ENCODE results near the gene GNAI2. TPM values are rescaled to one million over a fixed set of nuclear protein-coding genes. Genes with fewer than 3 reads are reported as not detected.
A peak's percentile ranks its signal among the peaks of the same experiment; 100 is the strongest.
"Not testable (repeated sequence)": the region's sequence is repeated elsewhere in the genome, so short reads cannot be mapped to it uniquely, and the experiment has no call there.

Gene GNAI2
- total RNA-seq, 1 experiment from 2014 or later = 297 TPM

- peak; percentile 78 for DNase-seq (ENCODE audit: low read depth)
These were observed 28.5 kb downstream of the GNAI2 start for GRCh38 chr3:50264383-50264963.

GRCh38 chr3:50264964-50265485 is 29.0 kb downstream of the GNAI2 start:
- DNase-seq (ENCODE audit: low read depth) = no peak

GRCh38 chr3:50265571-50265970 is 29.6 kb downstream of the GNAI2 start:
- DNase-seq (ENCODE audit: low read depth) = no peak

GRCh38 chr3:50266017-50266416 is 30.0 kb downstream of the GNAI2 start:
- DNase-seq (ENCODE audit: low read depth) = no peak

DNA sequence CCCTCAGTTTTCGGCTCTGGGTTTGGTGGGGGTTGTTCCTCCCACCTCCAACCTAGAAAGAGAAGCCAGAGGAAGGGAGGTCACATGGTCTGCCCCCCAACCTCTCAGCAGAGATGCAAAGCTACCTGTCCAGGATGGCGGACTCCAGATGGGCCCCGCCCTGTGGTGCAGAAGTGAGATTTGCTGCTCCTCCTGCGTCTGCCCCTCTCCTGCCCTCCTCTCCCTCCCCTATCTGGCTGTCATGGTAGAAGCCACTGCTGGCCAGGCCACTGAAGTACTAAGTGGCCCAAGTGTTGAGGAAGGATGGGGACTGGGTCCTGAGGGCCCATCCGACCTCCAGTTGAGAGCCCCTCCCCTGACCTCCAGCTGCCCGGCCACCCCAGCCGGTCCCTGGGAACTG is 30.8 kb downstream of the GNAI2 start:
- no peak for DNase-seq (ENCODE audit: low read depth)

- no peak for DNase-seq (ENCODE audit: low read depth)
These were observed 31.4 kb downstream of the GNAI2 start for GRCh38 chr3:50267280-50267913.

- no peak for DNase-seq (ENCODE audit: low read depth)
These were observed 32.3 kb downstream of the GNAI2 start for GRCh38 chr3:50268276-50268675.

GRCh38 chr3:50268703-50269451 is 32.9 kb downstream of the GNAI2 start, which contains the start of gene SEMA3B:
Gene SEMA3B, plus strand, starts transcription at chr3:50269147. Its CDS starts 94 bp downstream, at chr3:50269241.
- no peak for DNase-seq (ENCODE audit: low read depth)

GRCh38 chr3:50269460-50269859 is 33.5 kb downstream of the GNAI2 start:
- DNase-seq (ENCODE audit: low read depth) = no peak

- peak; percentile 51 for DNase-seq (ENCODE audit: low read depth)
These were observed 34.0 kb downstream of the GNAI2 start for GRCh38 chr3:50269977-50270413.

DNA sequence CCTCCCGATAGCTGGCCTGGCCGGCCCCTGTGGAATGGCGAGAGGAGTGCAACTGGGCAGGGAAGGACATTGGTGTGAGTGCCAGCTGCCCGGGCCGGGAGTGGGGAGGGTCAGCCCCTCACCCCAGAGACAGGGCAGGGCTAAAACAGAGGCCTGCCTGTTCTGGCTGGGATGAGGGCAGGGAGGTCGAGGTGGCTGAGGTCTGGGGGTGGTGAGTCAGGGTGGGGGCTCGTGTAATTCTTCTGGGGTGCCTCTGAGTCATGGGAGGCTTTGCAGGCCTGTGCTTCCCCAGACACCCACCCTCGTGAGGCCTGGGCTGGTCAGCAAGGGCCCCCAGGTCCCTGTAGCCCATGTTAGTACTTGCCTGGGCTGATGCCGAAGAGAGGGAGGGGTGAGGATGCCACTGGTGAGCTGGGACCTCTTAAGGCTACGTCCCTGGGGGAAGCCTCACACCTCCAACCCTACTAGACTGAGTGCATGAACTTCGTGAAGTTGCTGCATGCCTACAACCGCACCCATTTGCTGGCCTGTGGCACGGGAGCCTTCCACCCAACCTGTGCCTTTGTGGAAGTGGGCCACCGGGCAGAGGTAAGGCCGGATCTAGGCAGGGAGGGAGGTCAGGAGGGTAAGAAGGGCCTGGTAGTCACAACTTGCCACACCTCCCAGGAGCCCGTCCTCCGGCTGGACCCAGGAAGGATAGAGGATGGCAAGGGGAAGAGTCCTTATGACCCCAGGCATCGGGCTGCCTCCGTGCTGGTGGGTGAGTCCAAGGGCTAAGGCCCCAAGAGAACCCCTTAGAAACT is 34.6 kb downstream of the GNAI2 start:
- peak; percentile 46 for DNase-seq (ENCODE audit: low read depth)

GRCh38 chr3:50271314-50271936 is 35.4 kb downstream of the GNAI2 start:
- no peak for DNase-seq (ENCODE audit: low read depth)

GRCh38 chr3:50272538-50272910 is 36.5 kb downstream of the GNAI2 start:
- DNase-seq (ENCODE audit: low read depth) = not testable (repeated sequence)

- peak; percentile 57 for DNase-seq (ENCODE audit: low read depth)
These were observed 37.1 kb downstream of the GNAI2 start for GRCh38 chr3:50272911-50273688.

GRCh38 chr3:50273689-50274065 is 37.7 kb downstream of the GNAI2 start:
- DNase-seq (ENCODE audit: low read depth) = no peak

DNA sequence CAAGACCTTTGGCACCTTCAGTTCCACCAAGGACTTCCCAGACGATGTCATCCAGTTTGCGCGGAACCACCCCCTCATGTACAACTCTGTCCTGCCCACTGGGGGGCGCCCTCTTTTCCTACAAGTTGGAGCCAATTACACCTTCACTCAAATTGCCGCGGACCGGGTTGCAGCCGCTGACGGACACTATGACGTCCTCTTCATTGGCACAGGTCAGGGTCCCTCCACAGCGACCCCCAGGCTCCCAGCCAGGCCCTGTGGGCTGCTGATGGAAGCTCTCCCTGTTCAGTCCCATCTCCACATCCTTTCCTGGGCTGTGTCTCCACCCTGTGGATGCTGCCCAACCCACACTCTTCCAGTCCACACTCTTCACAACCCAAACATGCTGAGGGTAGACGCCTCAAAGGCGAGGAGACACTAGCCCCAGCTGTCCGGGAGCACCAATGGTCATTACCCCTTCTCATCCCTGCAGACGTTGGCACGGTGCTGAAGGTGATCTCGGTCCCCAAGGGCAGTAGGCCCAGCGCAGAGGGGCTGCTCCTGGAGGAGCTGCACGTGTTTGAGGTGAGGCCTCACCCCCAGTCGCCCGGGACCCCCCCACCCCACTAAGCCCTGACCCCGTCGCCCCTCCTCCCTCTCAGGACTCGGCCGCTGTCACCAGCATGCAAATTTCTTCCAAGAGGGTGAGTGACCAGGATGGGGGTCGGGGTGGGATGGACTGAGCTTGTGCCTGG is 38.5 kb downstream of the GNAI2 start:
- no peak for DNase-seq (ENCODE audit: low read depth)

GRCh38 chr3:50275141-50275995 is 39.4 kb downstream of the GNAI2 start:
- no peak for DNase-seq (ENCODE audit: low read depth)

GRCh38 chr3:50275996-50276761 is 40.2 kb downstream of the GNAI2 start:
- no peak for DNase-seq (ENCODE audit: low read depth)
